GM18502 (cell line): ENCODE data around the gene HYDIN.
"Not testable (repeated sequence)": the region's sequence is repeated elsewhere in the genome, so short reads cannot be mapped to it uniquely, and the experiment has no call there.

ENCODE experiments used
- ATAC-seq: cut with Tn5 transposase; IDR thresholded peaks from one replicate; pipeline ENCODE4 v1.9.1; 2021; ENCODE audit warnings: mild to moderate bottlenecking; ENCODE audit not compliant: unreplicated experiment, poor library complexity

Gene HYDIN

GRCh38 chr16:71226229-71227141 lies 4.0 kb downstream of the HYDIN start:
- no peak for ATAC-seq

- ATAC-seq, result no peak
Measured at GRCh38 chr16:71225145-71225544, 5.4 kb downstream of the HYDIN start.

GRCh38 chr16:71218306-71218963 lies 12.1 kb downstream of the HYDIN start:
- ATAC-seq, result no peak

GRCh38 chr16:71217506-71217905 lies 13.0 kb downstream of the HYDIN start:
- ATAC-seq, result no peak

- ATAC-seq, result no peak
Measured at GRCh38 chr16:71216714-71217113, 13.8 kb downstream of the HYDIN start.

- no peak for ATAC-seq
Measured at GRCh38 chr16:71214746-71215381, 15.7 kb downstream of the HYDIN start.

GRCh38 chr16:71205482-71206131 lies 24.9 kb downstream of the HYDIN start:
- ATAC-seq, result no peak

GRCh38 chr16:71203631-71204030 lies 26.9 kb downstream of the HYDIN start:
- no peak for ATAC-seq

- ATAC-seq, result no peak
Measured at GRCh38 chr16:71201556-71201955, 29.0 kb downstream of the HYDIN start.

GRCh38 chr16:71201054-71201453 lies 29.5 kb downstream of the HYDIN start:
- ATAC-seq, result no peak

- ATAC-seq, result no peak
Measured at GRCh38 chr16:71198408-71198807, 32.1 kb downstream of the HYDIN start.

- no peak for ATAC-seq
Measured at GRCh38 chr16:71192387-71192786, 38.1 kb downstream of the HYDIN start.

- no peak for ATAC-seq
Measured at GRCh38 chr16:71188956-71189712, 41.4 kb downstream of the HYDIN start.

GRCh38 chr16:71185347-71185746 lies 45.2 kb downstream of the HYDIN start:
- ATAC-seq, result no peak

- no peak for ATAC-seq
Measured at GRCh38 chr16:71179569-71179968, 51.0 kb downstream of the HYDIN start.

- ATAC-seq, result no peak
Measured at GRCh38 chr16:71172481-71173207, 57.9 kb downstream of the HYDIN start.

GRCh38 chr16:71161007-71161406 lies 69.5 kb downstream of the HYDIN start:
- not testable (repeated sequence) for ATAC-seq

GRCh38 chr16:71157278-71157677 lies 73.2 kb downstream of the HYDIN start:
- not testable (repeated sequence) for ATAC-seq

GRCh38 chr16:71153329-71153728 lies 77.2 kb downstream of the HYDIN start:
- ATAC-seq, result not testable (repeated sequence)
